ENCODE measurements around the gene ADRM1.

Gene ADRM1, protein sequence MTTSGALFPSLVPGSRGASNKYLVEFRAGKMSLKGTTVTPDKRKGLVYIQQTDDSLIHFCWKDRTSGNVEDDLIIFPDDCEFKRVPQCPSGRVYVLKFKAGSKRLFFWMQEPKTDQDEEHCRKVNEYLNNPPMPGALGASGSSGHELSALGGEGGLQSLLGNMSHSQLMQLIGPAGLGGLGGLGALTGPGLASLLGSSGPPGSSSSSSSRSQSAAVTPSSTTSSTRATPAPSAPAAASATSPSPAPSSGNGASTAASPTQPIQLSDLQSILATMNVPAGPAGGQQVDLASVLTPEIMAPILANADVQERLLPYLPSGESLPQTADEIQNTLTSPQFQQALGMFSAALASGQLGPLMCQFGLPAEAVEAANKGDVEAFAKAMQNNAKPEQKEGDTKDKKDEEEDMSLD

DNA sequence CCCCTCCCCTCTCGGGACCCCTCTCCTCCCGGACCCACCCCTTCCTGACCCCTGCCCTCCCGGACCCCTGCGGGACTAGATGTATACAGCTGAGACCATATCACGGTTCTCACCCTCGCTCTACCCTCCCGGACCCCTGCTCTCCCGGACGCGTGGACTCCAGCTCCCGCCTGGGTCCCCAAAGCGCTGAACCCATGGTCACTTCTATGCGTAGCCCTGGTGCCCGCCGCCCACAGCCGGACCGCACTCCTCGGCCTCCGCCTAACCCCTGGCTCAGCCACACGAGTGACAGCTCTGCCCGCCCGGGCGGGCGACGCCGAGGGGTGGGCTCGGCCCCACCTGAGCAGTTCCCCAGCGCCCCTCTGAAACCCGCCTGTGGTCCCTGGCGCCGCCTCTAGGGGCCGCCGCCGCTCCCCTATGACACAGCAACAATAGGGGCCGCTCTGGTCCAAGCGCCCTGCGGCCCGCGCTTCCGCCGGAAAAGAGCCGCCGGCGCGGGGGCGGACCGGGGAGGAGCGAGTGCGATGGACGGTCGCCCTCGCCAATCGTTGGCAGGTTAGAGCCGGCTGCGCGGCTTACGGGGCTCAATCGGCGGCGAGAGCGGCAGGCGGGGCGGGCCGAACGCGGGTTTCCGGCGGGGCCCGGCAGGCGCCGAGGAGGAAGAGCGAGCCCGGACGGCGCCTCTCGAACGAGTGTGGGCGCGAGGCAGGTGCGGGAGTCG is at the start of gene ADRM1:
Gene ADRM1 (plus strand): TSS at position 657 of the 721 bp plus-strand sequence. CDS start 572 bp downstream, outside the sequence.
- peak; percentile 95 to 97 for DNase-seq

DNA sequence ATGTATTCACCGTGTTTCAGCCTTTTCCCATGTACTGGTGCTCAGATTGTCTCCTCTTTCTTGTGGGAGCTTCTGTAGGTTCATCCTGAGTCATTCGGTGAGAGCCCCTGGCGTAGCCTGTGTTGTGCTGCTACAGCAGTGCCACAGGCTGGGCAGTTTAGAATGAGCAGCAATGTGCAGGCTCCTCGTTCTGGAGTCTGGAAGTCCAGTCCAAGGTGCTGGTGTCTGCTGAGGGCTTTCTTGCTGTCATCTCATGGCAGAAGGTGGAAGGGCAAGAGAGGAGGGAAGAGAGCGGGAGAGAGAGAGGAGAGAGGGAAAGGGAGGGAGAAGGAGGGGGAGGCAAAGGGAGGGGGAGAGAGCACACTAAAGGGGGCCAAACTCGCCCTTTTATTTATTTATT is 49.4 kb upstream of the ADRM1 start:
- no peak for DNase-seq

DNA sequence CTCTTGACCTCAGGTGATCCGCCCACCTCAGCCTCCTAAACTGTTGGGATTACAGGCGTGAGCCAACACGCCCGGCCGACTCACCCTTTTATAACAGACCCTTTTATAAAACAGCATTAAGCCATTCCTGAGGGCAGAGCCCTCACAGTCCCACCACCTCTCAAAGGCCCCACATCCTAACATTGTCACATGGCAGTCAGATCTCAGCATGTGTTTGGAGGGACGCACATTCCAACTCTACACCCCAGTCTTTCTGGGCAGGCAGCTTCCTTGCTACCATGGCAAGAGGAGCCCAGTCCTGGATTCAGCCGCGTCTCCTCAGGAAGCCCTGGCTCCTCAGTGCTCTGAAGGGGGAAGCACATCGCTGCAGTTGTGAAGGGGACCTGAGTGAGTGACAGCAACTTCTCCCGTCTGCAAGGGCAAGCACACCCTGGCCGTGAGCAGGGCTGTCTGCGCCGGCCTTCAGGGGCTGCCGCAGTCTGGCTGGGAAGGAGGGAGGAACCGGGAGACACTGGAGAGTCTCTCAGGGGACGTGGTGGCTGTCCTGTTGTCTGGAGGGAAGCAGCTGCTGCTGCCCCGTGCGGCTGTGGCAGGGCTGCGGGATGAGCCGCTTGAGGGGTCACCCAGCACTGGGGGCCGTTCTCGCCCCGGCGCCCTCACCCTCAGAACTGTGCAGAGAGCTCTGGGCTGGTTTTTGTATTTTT is 48.6 kb upstream of the ADRM1 start:
- no peak for DNase-seq

DNA sequence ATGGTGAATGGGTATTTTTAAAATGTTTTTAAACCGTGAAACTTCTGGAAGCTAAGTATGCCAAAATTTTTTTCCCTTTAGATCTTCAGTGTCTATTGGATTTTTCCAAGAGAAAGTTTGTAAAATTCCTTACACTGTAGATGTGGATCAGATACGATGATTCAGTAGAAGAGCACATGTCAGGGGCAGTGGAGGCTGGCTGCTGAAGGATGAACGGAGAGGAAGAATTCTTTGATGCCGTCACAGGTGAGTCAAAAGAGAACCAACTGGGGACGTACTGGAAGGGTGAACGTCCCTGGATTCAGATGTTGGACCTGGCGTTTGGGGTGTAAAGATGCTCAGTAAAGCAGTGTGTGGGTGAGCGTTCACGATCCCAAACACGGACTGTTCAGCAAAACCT is 46.8 kb upstream of the ADRM1 start:
- DNase-seq, result no peak

DNA sequence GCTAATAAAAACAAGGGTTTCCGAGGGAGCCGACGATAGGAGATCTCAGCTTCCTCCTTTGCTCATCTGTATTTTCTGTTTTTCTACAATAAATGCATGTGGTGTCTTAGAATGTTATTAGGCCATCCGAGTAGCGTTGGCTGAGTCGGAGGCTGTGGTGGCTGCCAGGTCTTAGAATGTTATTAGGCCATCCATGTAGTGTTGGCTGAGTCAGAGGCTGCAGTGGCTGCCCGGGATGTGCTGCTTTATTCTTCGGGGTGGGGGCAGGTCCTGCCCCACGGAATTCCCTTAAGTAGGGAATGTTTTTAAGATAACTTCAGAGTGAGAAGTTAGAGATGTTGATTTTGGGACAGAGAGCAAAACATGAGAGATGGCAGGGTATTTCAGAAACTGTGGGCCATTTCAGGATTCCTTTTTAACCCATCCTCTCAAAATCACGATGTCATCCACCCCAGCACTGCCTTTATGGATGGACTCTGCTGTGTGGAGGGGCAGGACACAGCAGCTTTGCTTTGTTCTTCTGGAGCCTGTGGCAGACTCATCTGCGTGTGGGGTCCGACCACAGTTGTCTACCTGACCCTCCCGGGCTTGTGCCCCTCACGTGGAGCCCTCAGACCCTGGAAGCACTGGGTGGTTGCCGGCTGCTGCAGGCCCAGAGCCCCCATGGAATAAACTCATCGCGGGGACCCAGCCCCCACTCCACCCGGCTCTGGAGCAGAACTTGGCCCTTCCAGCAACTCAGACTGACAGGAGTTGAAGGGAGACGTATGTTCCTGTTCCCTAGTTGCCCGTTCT is 44.1 kb upstream of the ADRM1 start:
- DNase-seq, result no peak

DNA sequence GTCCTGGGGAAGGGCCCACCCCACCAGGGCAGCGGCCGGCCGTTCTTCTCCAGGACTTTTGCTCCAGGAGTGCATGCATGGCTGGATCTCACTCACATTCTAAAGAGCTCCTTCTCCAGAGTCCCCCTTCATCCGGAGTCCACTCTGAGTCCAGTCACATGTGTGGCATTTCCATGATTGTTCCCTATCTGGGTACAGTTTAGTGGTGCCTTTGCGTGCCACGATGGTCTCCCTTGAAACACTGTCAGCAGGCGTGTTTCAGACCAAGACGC is 43.6 kb upstream of the ADRM1 start:
- DNase-seq, result no peak

DNA sequence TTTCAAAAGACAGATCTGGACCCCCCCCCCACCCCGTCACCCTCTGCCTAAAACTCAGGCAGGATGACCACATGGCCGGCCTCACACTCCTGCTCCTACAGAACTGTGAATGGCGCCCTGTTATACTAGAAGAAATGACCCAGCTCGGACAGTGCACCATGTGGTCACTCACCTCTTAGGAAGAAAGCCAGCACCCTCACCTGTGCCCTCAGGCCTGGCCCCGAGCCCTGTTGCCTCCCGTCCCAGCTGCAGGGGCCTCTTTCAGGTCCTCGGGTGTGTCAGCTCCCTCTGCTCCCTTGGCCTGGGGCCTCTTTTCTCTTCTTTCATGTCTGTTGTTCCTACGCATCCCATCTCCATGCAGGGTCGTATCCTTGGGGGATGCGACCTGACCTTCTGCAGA is 40.7 kb upstream of the ADRM1 start:
- DNase-seq, result no peak

DNA sequence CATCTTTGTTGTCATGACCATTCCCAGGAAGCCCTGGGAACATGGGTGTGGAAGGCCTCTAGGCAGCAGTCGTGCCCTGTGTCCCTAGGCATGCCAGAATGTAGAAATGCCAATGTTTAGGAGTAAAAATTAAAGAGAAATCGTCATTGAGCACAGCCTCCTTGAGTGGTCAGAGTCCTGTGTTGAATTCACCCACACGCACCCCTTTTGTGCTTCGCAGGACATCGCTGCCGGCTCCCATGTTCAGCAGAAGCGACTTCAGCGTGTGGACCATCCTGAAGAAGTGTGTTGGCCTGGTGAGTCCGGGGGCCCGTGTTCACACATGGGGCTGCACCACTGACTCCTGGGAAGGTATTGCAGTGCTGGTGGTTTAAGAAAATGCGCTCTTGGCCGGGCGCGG is 39.4 kb upstream of the ADRM1 start:
- no peak for DNase-seq

DNA sequence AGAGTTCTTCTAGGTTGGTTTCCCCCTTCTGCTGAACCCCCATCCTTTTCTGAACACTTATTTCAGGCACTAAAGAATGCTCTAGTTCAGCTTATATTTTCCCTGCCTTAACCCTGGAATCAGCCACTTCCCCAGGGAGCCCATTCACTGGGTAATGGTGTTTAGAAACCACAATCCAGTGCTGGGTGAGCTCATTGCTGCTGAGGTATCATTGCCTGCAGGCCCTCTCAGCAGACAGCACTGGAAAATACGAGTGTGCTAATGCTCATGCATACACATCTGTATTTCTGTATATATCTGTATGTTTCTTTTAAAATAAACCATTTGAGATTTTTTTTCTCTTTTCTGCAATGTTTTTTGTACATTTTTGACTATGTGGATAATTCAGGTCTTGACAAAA is 37.4 kb upstream of the ADRM1 start:
- no peak for DNase-seq

DNA sequence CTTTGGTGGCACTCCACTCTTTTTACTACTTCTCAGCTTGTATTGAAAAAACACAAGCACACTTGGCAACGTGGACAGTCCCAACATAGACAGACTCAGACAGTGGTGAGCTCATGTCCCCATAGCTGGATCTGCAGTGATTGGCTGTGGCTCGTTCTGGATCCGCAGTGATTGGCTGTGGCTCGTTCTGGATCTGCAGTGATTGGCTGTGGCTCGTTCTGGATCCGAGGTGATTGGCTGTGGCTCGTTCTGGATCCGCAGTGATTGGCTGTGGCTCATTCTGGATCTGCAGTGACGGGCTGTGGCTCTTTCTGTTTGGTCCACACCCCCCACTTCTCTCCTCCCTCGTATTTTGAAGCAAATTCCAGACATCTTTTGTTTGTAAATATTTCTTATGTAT is 36.5 kb upstream of the ADRM1 start:
- DNase-seq, result peak in 1 of 2 donors; percentile 22

DNA sequence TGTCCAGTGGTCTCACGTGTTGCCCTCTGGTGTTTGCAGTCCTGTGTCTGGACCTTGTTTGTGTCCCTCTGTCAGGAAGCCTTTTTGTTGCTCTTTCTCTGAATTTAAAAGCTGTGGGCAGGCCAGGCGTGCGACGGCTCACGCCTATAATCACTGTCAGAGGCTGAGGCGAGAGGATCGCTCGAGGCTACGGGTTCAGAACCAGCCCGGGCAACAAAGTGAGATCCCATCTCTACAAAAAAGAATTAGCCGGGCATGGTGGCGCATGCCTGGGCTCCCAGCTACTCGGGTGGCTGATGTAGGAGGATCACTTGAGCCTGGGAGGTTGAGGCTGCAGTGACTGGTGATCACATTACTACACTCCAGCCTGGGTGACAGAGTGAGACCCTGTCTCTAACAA is 35.9 kb upstream of the ADRM1 start:
- DNase-seq, result no peak

DNA sequence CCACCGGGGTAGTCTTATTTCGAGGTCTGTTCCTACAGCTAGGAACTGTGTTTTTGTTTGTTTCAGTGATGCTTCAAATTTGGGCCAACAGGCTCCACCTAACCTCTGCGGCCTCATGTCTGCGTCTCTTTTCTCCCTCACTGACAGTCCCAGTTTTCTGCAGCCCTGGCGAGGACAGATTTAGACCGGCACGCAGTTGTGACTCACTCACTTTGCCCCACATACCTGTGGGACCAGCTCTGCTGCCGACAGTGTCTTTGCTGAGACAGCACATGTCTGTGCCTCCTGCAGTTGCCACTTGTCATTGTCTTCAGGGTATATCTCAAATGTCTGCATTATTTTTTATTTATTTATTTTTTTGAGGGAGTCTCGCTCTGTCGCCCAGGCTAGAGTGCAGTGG is 35.3 kb upstream of the ADRM1 start:
- no peak for DNase-seq

DNA sequence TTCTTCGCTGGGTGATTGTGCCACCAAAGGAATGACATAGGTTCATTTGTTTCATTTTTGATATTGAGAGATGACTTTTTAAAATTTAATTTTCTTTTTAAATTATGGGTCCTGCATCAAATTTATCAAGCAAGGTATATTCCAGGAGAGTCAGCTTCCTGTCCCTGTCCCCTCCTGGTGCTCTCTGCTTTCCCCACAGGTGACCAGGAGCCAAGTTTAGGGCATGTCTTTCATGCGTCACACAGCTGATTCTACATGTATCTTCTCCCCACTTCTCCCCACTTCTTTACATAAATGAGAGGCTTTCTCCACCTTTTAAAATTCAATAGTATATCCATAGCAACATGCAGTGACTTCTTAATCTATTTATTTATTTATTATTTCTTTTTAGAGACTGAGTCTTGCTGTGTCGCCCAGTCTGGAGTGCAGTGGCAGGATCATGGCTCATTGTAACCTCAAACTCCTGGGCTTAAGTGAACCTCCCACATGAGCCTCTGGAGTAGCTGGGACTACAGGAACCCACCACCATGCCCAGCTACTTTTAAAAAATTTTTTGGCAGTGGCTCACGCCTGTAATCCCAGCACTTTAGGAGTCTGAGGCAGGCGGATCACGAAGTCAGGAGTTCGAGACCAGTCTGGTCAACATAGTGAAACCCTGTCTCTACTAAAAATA is 34.4 kb upstream of the ADRM1 start:
- DNase-seq, result no peak

DNA sequence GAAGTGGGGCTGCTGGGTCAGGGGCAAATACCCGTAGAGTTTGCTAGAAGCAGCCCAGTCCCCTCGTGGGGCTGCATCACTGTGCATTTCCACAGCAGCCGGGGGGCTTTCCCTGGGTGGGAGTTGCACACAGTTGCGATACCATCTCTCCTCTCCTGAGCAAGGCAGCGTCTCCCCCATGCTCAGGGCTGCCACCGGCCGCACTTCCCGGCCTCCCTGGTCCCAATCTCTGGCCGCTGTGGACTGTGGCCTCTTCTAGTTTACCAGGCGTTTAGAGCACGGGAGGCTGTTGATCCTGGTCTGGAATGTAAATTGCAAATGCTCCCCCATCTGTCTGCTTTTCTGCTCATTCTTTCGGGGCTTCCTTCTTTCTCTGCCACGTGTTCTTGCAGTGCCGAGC is 33.4 kb upstream of the ADRM1 start:
- no peak for DNase-seq

DNA sequence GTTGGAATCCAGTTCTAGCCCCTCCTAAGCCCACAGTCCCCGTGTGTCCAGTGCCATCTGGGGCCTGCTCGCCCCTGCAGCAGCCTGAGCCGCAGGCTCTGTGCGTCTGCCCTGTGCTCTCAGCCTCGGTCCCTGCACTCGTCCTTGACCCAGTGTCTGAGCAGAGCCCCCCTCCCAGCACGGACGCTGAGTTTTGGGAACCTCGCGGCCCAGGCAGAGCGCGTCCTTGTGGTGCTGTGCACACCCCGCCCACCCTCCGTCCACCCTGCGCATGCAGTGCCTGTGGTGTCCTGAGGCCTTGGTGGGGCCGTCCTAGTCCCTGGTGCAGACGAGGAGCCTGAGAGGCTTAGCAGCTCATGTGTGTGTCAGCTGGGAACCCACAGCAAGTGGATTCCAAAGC is 32.9 kb upstream of the ADRM1 start:
- DNase-seq, result no peak

DNA sequence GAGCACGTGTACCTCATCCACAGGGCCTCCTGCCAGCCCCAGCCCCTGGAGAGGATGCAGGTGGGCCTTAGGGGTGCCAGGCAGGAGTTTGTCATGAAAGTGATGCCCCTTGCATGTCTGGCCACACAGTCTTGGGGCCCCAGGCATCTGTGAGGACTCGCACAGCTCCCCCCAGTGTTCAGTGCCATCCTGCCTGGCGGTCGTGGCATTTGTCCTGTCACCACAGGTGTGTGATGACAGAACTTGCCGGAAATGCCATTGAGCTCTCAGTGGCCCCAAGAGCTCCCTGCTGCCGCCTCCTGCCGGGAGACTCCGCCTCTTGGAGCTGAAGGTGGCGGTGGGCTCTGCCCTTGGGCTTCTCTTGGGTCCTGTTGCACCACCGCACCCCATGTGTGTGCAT is 30.6 kb upstream of the ADRM1 start:
- no peak for DNase-seq

DNA sequence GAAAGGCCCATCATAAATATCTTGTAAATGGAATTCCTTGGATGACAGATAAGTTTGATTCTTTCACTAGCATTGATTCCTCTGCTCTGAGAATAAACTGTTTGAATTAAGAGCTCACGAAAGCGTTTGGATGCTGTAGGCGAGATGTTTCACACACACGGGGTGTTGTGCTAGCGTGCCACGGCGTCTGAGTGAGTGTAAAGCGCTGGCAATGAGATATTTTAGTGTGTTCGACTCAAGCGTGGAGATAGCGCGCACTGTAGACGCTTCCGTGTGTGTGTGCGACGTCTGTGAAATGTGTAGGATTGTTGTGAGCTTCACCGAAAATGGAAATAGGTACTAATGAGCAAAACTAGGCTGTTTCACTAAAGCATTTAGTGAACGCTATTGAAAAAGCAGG is 29.4 kb upstream of the ADRM1 start:
- no peak for DNase-seq

DNA sequence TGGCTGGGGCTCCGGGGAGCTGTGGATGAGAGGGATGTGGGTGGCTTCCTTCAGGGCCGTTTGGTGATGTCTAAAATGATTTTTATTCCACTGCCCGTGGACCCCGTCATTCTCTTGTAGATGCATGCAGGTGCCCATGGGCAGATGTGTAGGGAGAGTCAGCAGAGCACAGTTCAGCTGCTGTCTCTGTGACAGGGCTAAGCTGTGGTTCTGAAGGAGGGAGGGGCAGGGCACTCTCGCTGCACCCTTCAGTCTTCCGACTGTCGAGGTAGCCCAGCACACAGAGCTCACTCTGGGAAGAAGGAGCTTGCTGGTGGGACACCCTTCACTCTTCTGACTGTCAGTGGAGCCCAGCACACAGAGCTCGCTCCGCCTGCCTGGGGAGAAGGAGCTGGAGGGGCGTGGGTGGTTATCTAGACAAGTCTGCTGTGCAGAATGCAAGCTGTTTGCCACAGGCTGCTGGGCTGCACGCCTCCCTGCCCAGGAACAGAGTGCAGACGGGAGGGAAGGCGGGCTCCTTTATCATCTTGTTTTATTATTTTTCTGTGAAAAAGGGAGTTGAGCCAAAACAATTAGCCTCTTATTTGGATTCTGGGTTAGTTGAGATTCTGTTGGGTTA is 28.4 kb upstream of the ADRM1 start:
- no peak for DNase-seq

DNA sequence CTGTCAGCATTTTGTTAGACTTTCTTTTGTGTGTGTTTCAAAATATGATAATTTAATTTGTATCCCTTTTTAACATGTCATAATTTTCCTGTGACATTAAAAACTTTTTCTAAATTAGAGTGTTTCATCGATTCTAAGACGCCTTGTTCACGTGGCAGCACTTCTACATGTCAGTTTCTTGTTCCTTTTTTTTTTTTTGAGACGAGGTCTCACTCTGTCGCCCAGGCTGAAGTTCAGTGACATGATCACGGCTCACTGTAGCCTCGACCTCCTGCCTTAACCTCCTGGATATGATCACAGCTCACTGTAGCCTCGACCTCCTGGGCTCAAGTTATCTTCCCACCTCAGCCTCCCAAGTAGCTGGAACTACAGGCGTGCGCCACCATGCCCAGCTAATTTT is 27.6 kb upstream of the ADRM1 start:
- DNase-seq, result no peak

DNA sequence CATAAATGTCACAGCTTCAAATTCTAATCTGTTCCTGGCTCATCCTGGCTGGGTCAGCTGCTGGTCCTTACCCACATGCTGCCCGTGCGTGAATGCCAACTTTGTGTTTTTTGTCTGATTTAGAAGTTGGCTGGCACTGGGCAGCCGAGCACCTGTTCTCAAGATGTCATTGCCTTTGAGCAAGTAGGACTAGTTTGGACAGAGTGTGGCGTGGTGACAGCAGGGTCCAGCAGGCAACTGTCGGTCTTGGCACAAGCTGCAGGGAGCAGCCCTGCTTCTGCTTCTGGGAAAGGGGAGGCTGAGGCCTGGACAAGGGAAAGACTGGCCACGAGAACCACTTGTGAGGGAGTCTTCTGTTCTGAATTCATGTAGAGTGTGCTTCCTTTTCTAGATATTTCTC is 26.4 kb upstream of the ADRM1 start:
- DNase-seq, result no peak

DNA sequence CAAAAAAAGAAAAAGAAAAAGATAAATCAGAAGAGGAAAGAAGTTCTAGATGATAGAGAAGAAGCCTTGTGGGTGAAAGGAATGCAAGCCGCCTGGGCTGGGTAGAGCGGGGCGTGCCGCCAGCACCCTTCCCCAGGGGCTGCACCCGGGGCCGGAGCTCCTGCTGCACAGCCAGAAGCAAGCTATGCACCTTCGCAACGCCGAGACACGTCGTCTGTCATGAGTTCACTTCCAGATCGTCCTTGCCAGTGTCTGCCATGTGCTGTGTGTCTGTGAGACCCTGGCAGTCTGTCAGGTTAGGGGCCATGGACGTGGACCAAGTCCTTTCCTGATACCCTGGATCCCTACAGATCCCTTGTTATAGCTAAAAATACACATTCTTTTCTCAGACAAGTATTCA is 25.5 kb upstream of the ADRM1 start:
- DNase-seq, result no peak

DNA sequence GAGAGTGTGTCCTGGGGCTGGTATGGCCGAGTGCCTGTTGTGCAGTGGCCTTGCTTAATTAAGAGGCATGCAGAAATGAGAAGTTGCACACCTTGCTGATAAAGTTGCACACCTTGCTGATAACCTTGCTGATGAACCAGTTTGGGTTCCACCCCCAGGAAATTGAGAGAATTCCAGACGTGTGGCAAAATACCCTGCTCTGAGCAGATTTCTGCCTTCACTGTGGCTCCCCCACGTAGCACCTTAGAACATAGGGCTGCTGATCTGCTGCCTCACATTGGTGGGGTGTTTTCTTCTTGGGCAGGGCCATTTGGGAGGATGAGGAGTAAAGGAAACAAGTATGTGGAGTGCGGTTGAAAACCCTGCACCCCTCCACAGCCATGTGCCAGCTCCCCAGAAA is 22.5 kb upstream of the ADRM1 start:
- no peak for DNase-seq

Data from CD4-positive, alpha-beta T cell treated with Interferon alpha-2 for 1 hour (primary cell).